ENCODE results near the gene PSMD7. TPM values are rescaled to one million over a fixed set of nuclear protein-coding genes. Genes with fewer than 3 reads are reported as not detected.

Gene PSMD7
- total RNA-seq, 1 donor from 2014 or later: 115 TPM

Other genes starting within 250 kb of the PSMD7 start
- 1.2 and 1.7 TPM in 2 replicates for gene NPIPB15, start 79.5 kb downstream of the PSMD7 start, total RNA-seq
- 0.57 and 1.5 TPM in 2 replicates for gene CLEC18B, start 124.7 kb downstream of the PSMD7 start, total RNA-seq

All from T-helper 2 cell treated with Interferon-gamma antibody and Interleukin-4, amounts not matched to agents 100 ng/mL and 5 ng/mL, for 36 hours (primary cell).